Measurements from ENCODE around the gene PLXNA4.

PLXNA4 gene

GRCh38 chr7:132424821-132425724 lies 151.2 kb downstream of the PLXNA4 start:
- no peak for TF ChIP-seq CTCF (IDR thresholded peaks at IDR 0.05; ENCODE audit: extremely low read depth, missing control alignments)
- no peak for DNase-seq (ENCODE audit: low spot score)

DNA sequence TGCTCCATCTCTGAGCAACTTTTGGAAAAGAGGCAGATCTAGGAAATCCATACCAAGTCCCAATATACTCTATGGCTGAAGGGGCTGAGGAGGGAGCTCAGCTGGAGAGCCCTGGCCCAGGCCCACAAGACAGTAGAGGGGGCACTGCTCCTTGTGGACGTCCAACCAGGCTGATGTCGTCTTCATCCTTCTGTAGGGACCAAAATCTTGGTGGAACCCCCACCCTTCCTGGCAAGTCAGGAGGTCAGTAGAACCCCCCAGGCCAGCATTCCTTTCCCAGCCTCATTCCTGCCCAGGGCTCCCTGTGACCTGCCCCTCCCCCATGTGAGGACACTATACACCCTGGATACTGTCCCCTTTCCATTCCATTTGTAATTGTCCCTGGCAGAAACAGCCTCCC lies 152.0 kb downstream of the PLXNA4 start:
- DNase-seq (ENCODE audit: low spot score): no peak
- TF ChIP-seq CTCF (IDR thresholded peaks at IDR 0.05; ENCODE audit: extremely low read depth, missing control alignments): no peak

- no peak for TF ChIP-seq CTCF (IDR thresholded peaks at IDR 0.05; ENCODE audit: extremely low read depth, missing control alignments)
These were observed 152.6 kb downstream of the PLXNA4 start for GRCh38 chr7:132423594-132424200.

DNA sequence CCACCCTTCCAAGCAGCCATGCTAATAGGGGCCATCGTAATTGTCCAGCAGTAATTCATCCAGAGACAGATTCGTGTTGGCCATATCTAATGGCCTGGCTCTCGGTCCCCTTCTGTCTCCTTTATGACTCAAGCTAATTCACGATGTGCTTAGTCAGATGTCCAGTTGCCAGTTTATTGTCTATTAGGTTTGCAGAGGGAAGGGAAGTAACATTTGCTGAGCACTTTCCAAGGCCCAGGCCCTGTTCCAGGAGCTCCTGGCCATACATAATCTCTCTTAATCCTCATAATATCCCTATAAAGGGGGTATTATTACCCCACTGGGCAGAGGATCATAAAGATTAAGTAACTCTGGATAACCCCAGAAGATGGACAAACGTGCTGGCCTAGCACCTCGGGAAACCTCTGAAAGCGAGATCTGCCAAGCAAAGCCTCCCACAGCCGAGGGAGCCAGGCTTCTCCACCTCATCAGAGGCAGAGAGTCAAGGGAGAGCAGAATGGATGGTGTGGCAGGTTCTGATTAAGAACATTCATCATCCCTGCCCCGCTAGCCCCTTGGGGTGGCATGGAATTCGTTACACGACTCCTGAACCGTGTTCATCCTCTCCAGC lies 153.7 kb downstream of the PLXNA4 start:
- no peak for TF ChIP-seq CTCF (IDR thresholded peaks at IDR 0.05; ENCODE audit: extremely low read depth, missing control alignments)
- DNase-seq (ENCODE audit: low spot score): no peak

More at GRCh38 chr7:132423594-132424200, 152.6 kb downstream of the PLXNA4 start:
- no peak for DNase-seq (ENCODE audit: low spot score)

DNA sequence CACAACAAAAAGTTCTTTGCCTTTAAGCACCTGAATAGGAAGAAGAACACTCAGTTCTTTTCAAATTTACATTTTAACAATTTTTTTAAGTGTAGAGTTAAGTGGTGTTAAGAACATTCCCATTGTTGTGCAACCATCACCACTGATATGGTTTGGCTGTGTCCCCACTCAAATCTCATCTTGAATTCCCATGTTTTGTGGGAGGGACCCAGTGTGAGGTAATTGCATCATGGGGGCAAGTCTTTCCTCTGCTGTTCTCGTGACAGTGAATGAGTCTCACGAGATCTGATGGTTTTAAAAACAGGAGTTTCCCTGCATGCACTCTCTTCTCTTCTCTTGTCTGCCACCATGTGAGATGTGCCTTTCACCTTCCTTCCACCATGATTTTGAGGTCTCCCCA lies 155.7 kb downstream of the PLXNA4 start:
- no peak for DNase-seq (ENCODE audit: low spot score)
- TF ChIP-seq CTCF (IDR thresholded peaks at IDR 0.05; ENCODE audit: extremely low read depth, missing control alignments): no peak

DNA sequence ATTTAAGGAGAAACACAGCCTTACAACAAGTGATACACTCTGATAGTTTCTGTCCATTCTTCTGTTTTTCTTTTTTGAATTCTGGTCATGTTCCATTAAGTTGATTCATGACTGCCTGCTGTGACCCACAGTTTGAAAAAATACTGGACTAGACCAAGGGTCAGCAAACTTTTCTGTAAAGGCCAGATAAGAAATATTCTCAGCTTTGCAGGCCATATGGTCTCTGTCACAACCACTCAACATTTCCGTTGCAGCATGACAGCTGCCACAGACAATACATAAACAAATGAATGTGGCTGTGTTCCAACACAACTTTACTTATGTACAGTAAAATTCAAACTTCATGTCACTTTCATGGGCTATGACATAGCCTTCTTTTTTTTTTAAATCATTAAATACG lies 156.7 kb downstream of the PLXNA4 start:
- TF ChIP-seq CTCF (IDR thresholded peaks at IDR 0.05; ENCODE audit: extremely low read depth, missing control alignments): no peak
- DNase-seq (ENCODE audit: low spot score): no peak

- TF ChIP-seq CTCF (IDR thresholded peaks at IDR 0.05; ENCODE audit: extremely low read depth, missing control alignments): no peak
- no peak for DNase-seq (ENCODE audit: low spot score)
These were observed 157.4 kb downstream of the PLXNA4 start for GRCh38 chr7:132418840-132419239.

Data from GM20000 (cell line).